ENCODE measurements around the gene CYBB.

The CYBB gene

GRCh38 chrX:37846141-37846540, 66.3 kb downstream of the CYBB start:
- H3K36me3 ChIP-seq (ENCODE audit: control insufficient read depth, insufficient read depth, low read length), result no peaks in the 10 kb centered on the region
- H3K4me1 ChIP-seq (ENCODE audit: control insufficient read depth, insufficient read depth, low read length), result peaks cover 2% of the 10 kb centered on the region
- no peak overlapping the region for H3K9ac ChIP-seq (ENCODE audit: low read depth, low read length)
- no peak overlapping the region for H3K4me3 ChIP-seq (ENCODE audit: low read depth, low read length)
- no peaks in the 10 kb centered on the region for H3K27me3 ChIP-seq (ENCODE audit: control insufficient read depth, insufficient read depth, low read length)
- no peaks in the 10 kb centered on the region for H3K9me3 ChIP-seq (ENCODE audit: control insufficient read depth, insufficient read depth, low read length)

- Histone ChIP-seq H3K4me3 (ENCODE audit: low read depth, low read length) (peak overlapping the region; percentile 58), H3K9me3 (ENCODE audit: control insufficient read depth, insufficient read depth, low read length) (no peaks in the 10 kb centered on the region), H3K9ac (ENCODE audit: low read depth, low read length) (no peak overlapping the region), H3K4me1 (ENCODE audit: control insufficient read depth, insufficient read depth, low read length) (peaks cover 2% of the 10 kb centered on the region), H3K27me3 (ENCODE audit: control insufficient read depth, insufficient read depth, low read length) (no peaks in the 10 kb centered on the region), H3K36me3 (ENCODE audit: control insufficient read depth, insufficient read depth, low read length) (no peaks in the 10 kb centered on the region)
Observed at GRCh38 chrX:37846558-37846933, 66.7 kb downstream of the CYBB start.

GRCh38 chrX:37846934-37847732, 67.3 kb downstream of the CYBB start, which contains the start of gene DYNLT3:
DYNLT3 (minus strand) TSS chrX:37847571; CDS start chrX:37847510, 61 bp downstream.
- H3K4me1 ChIP-seq (ENCODE audit: control insufficient read depth, insufficient read depth, low read length), result peaks cover 2% of the 10 kb centered on the region
- no peaks in the 10 kb centered on the region for H3K36me3 ChIP-seq (ENCODE audit: control insufficient read depth, insufficient read depth, low read length)
- no peaks in the 10 kb centered on the region for H3K9me3 ChIP-seq (ENCODE audit: control insufficient read depth, insufficient read depth, low read length)
- H3K27me3 ChIP-seq (ENCODE audit: control insufficient read depth, insufficient read depth, low read length), result no peaks in the 10 kb centered on the region
- H3K4me3 ChIP-seq (ENCODE audit: low read depth, low read length), result peak within 1 kb of the TSS; percentile 58
- H3K9ac ChIP-seq (ENCODE audit: low read depth, low read length), result no peak within 1 kb of the TSS

GRCh38 chrX:37847733-37848197, 67.9 kb downstream of the CYBB start:
- Histone ChIP-seq H3K36me3 (ENCODE audit: control insufficient read depth, insufficient read depth, low read length) (no peaks in the 10 kb centered on the region), H3K4me3 (ENCODE audit: low read depth, low read length) (peak overlapping the region; percentile 58), H3K9me3 (ENCODE audit: control insufficient read depth, insufficient read depth, low read length) (no peaks in the 10 kb centered on the region), H3K4me1 (ENCODE audit: control insufficient read depth, insufficient read depth, low read length) (peaks cover 2% of the 10 kb centered on the region), H3K9ac (ENCODE audit: low read depth, low read length) (no peak overlapping the region), H3K27me3 (ENCODE audit: control insufficient read depth, insufficient read depth, low read length) (no peaks in the 10 kb centered on the region)

GRCh38 chrX:37854148-37854547, 74.3 kb downstream of the CYBB start:
- no peaks in the 10 kb centered on the region for H3K9me3 ChIP-seq (ENCODE audit: control insufficient read depth, insufficient read depth, low read length)
- H3K4me3 ChIP-seq (ENCODE audit: low read depth, low read length), result no peak overlapping the region
- H3K4me1 ChIP-seq (ENCODE audit: control insufficient read depth, insufficient read depth, low read length), result no peaks in the 10 kb centered on the region

GRCh38 chrX:37854748-37855147, 74.9 kb downstream of the CYBB start:
- Histone ChIP-seq H3K36me3 (ENCODE audit: control insufficient read depth, insufficient read depth, low read length) (no peaks in the 10 kb centered on the region), H3K4me3 (ENCODE audit: low read depth, low read length) (no peak overlapping the region), H3K4me1 (ENCODE audit: control insufficient read depth, insufficient read depth, low read length) (no peaks in the 10 kb centered on the region), H3K9ac (ENCODE audit: low read depth, low read length) (no peak overlapping the region), H3K27me3 (ENCODE audit: control insufficient read depth, insufficient read depth, low read length) (no peaks in the 10 kb centered on the region), H3K9me3 (ENCODE audit: control insufficient read depth, insufficient read depth, low read length) (no peaks in the 10 kb centered on the region)

More at GRCh38 chrX:37854148-37854547, 74.3 kb downstream of the CYBB start:
- Histone ChIP-seq H3K9ac (ENCODE audit: low read depth, low read length) (no peak overlapping the region), H3K27me3 (ENCODE audit: control insufficient read depth, insufficient read depth, low read length) (no peaks in the 10 kb centered on the region), H3K36me3 (ENCODE audit: control insufficient read depth, insufficient read depth, low read length) (no peaks in the 10 kb centered on the region)

GRCh38 chrX:37860721-37861120, 80.9 kb downstream of the CYBB start:
- H3K4me1 ChIP-seq (ENCODE audit: control insufficient read depth, insufficient read depth, low read length), result no peaks in the 10 kb centered on the region
- no peaks in the 10 kb centered on the region for H3K36me3 ChIP-seq (ENCODE audit: control insufficient read depth, insufficient read depth, low read length)
- H3K4me3 ChIP-seq (ENCODE audit: low read depth, low read length), result no peak overlapping the region

GRCh38 chrX:37862851-37863250, 83.0 kb downstream of the CYBB start:
- H3K4me1 ChIP-seq (ENCODE audit: control insufficient read depth, insufficient read depth, low read length), result no peaks in the 10 kb centered on the region

More at GRCh38 chrX:37860721-37861120, 80.9 kb downstream of the CYBB start:
- Histone ChIP-seq H3K9me3 (ENCODE audit: control insufficient read depth, insufficient read depth, low read length) (no peaks in the 10 kb centered on the region), H3K27me3 (ENCODE audit: control insufficient read depth, insufficient read depth, low read length) (no peaks in the 10 kb centered on the region), H3K9ac (ENCODE audit: low read depth, low read length) (no peak overlapping the region)

More at GRCh38 chrX:37862851-37863250, 83.0 kb downstream of the CYBB start:
- Histone ChIP-seq H3K27me3 (ENCODE audit: control insufficient read depth, insufficient read depth, low read length) (no peaks in the 10 kb centered on the region), H3K9ac (ENCODE audit: low read depth, low read length) (no peak overlapping the region), H3K9me3 (ENCODE audit: control insufficient read depth, insufficient read depth, low read length) (no peaks in the 10 kb centered on the region), H3K36me3 (ENCODE audit: control insufficient read depth, insufficient read depth, low read length) (no peaks in the 10 kb centered on the region), H3K4me3 (ENCODE audit: low read depth, low read length) (no peak overlapping the region)
